HepG2 (cell line): Measurements from ENCODE around the gene TAF12. TPM values are rescaled to one million over a fixed set of nuclear protein-coding genes. Genes with fewer than 3 reads are reported as not detected.

ENCODE experiments used
- BATF2 ChIP-seq: sonication (generic); formaldehyde crosslinking; IDR thresholded peaks from 2 replicates; pipeline ENCODE4 v1.8.0; 2022; ENCODE audit warnings: mild to moderate bottlenecking, missing genetic modification reagents, moderate library complexity
- CCDC6 ChIP-seq: sonication (generic); formaldehyde crosslinking; IDR thresholded peaks from 2 replicates; pipeline ENCODE4 v1.8.1; 2022; ENCODE audit warnings: mild to moderate bottlenecking, missing genetic modification reagents, moderate library complexity
- FOXK1 ChIP-seq: sonication (generic); formaldehyde crosslinking; IDR thresholded peaks from 2 replicates; pipeline ENCODE4 v1.4.0; 2020; ENCODE audit warnings: low read depth, missing genetic modification reagents, borderline replicate concordance
- GABPB1 ChIP-seq: IDR thresholded peaks from 2 replicates; pipeline ENCODE4 v1.6.1; 2016; ENCODE audit warnings: mild to moderate bottlenecking, missing genetic modification reagents, moderate library complexity, missing compliant biosample characterization
- GFI1 ChIP-seq: sonication (generic); formaldehyde crosslinking; IDR thresholded peaks from 2 replicates; pipeline ENCODE4 v1.5.0; 2020; ENCODE audit warnings: missing genetic modification reagents, mild to moderate bottlenecking, borderline replicate concordance
- KDM5A ChIP-seq: fragments of 200-600 bp; sonication (generic); IDR thresholded peaks from 2 replicates; pipeline ENCODE4 v1.7.0; 2018; ENCODE audit warnings: antibody characterized with exemption, mild to moderate bottlenecking, low read length, borderline replicate concordance
- KMT2A ChIP-seq: sonication (generic); formaldehyde crosslinking; IDR thresholded peaks from 2 replicates; pipeline ENCODE4 v1.4.0; 2020; ENCODE audit warnings: missing genetic modification reagents
- PRDM10 ChIP-seq: sonication (generic); formaldehyde crosslinking; IDR thresholded peaks from 2 replicates; pipeline ENCODE4 v1.4.0; 2020; ENCODE audit warnings: low read depth, missing genetic modification reagents
- REL ChIP-seq: sonication (generic); formaldehyde crosslinking; conservative IDR thresholded peaks from 2 replicates; pipeline ENCODE4 v1.8.0; 2022; ENCODE audit warnings: mild to moderate bottlenecking, missing genetic modification reagents, moderate library complexity
- SMC3 ChIP-seq: IDR thresholded peaks from 2 replicates; pipeline ENCODE4 v1.6.1; 2011; ENCODE audit warnings: low read length, improper control_type of control experiment
- SRY ChIP-seq: sonication (generic); formaldehyde crosslinking; IDR thresholded peaks from 2 replicates; pipeline ENCODE4 v1.8.0; 2022; ENCODE audit warnings: mild to moderate bottlenecking, missing genetic modification reagents
- ZKSCAN5 ChIP-seq: sonication (generic); formaldehyde crosslinking; IDR thresholded peaks from 2 replicates; pipeline ENCODE4 v1.5.1; 2020; ENCODE audit warnings: mild to moderate bottlenecking, missing genetic modification reagents
- ZNF124 ChIP-seq: sonication (generic); formaldehyde crosslinking; IDR thresholded peaks from 2 replicates; pipeline ENCODE4 v1.4.0; 2020; ENCODE audit warnings: missing genetic modification reagents
- ZNF17 ChIP-seq: sonication (generic); formaldehyde crosslinking; IDR thresholded peaks from 2 replicates; pipeline ENCODE4 v1.5.0; 2020; ENCODE audit warnings: mild to moderate bottlenecking, missing genetic modification reagents
- ZNF713 ChIP-seq: sonication (generic); formaldehyde crosslinking; IDR thresholded peaks from 2 replicates; pipeline ENCODE4 v1.4.0; 2020; ENCODE audit warnings: mild to moderate bottlenecking, missing genetic modification reagents
- ZNF773 ChIP-seq: sonication (generic); formaldehyde crosslinking; IDR thresholded peaks from 2 replicates; pipeline ENCODE4 v1.4.0; 2020; ENCODE audit warnings: missing genetic modification reagents, borderline replicate concordance
- ZNF782 ChIP-seq: sonication (generic); formaldehyde crosslinking; IDR thresholded peaks from 2 replicates; pipeline ENCODE4 v1.4.0; 2020; ENCODE audit warnings: missing genetic modification reagents, mild to moderate bottlenecking, borderline replicate concordance
- polyA plus RNA-seq, 8 experiments: library from polyadenylated mRNA; depleted of rRNA in 3 of 8; stranded (reverse) in 7 of 8; unstranded in 1 of 8; fragments of >200 nt; fragmentation: Illumina TruSeq in 4 of 8; extraction: Trizol in 4 of 8; gene quantifications; 2 replicates each; pipeline versions ENCODE4 v1.2.1 to v1.2.3, GENCODE V29; 2011 to 2016; ENCODE audit warnings: low read depth in 4 of 8, missing spikeins in 1 of 8, mixed read lengths in 1 of 8; ENCODE audit not compliant: insufficient read depth in 1 of 8
- total RNA-seq, 5 experiments: library from RNA; depleted of rRNA; stranded (reverse); fragments of >200 nt; fragmentation: Illumina TruSeq; extraction: Trizol; gene quantifications; 2 replicates each; pipeline ENCODE4 v1.2.3, GENCODE V29; 2016; ENCODE audit warnings: low read depth in 1 of 5
- TF ChIP-seq, protein P1 (sequence below): sonication (generic); formaldehyde crosslinking; IDR thresholded peaks from 2 replicates; pipeline ENCODE4 v1.4.0; 2020; ENCODE audit warnings: mild to moderate bottlenecking, low read depth, missing genetic modification reagents
- TF ChIP-seq, protein P2 (sequence below): sonication (generic); formaldehyde crosslinking; IDR thresholded peaks from 2 replicates; pipeline ENCODE4 v1.4.0; 2020; ENCODE audit warnings: mild to moderate bottlenecking, missing genetic modification reagents

TAF12 gene
- total and polyA plus RNA-seq, 2 of the 13 experiments (the other 11 are each of a cell fraction or from before 2014, with no cell fraction given): 16.3 to 17.1 TPM

DNA sequence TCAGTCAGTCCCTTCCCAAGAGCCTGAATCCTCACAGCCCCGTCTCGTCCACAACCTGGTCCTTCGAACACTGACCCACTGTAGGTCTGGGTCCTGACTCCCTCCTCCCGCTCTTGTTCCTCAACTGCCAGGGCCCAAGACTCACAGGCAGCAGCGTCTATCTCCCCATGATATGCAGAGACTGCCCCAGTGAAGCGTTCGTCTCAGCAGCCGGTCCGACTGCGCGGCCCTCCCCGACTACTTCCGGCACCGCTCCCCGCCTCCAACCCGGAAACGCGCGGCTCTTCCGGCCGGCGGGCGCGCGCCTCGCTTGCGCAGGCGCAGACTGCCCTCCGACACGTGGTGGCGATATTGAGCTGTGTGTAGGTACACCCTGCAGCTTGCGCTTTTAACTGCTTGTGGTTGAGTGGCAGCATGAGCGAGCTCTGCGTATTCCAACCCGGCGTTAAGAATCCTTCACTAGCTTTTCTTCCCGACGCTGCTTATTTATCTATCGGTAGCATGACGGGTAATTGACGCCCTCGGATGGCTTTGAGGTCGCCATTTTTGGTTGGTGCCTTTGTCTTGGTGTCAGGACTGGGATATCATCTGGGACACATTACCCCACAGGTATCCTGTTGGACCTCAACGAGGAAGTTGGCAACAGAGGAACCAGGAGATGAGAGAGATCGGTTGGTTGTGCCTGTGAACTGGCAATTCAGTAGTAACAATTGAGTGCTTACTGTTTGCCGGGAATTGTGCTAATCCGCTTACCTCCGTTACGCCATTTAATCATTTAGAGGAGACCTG is at the start of gene TAF12 (continued):
- TF ChIP-seq PRDM10 (CRISPR knock-in tag) (0 out of 2 replicates have a peak, but pooled peaks have one; percentile 25), FOXK1 (CRISPR knock-in tag) (peak; percentile 84; the same call in 1 of the 2 replicates), GABPB1 (peak; percentile 99), KDM5A (peak; percentile 58; the same call in 1 of the 2 replicates), BATF2 (peak; percentile 50; the same call in 1 of the 2 replicates), ZNF782 (peak; percentile 86; the same call in 1 of the 2 replicates), GFI1 (CRISPR knock-in tag) (peak; percentile 79), ZKSCAN5 (no peak), CCDC6 (CRISPR knock-in tag) (peak; percentile 67), ZNF17 (peak; percentile 67; the same call in 1 of the 2 replicates), ZNF713 (CRISPR knock-in tag) (0 out of 2 replicates have a peak, but pooled peaks have one; percentile 41), KMT2A (CRISPR knock-in tag) (peak; percentile 99), ZNF124 (CRISPR knock-in tag) (peak; percentile 35; the same call in 1 of the 2 replicates), REL (peak; percentile 82), SRY (CRISPR knock-in tag) (peak; percentile 52; the same call in 1 of the 2 replicates), SMC3 (peak; percentile 24), ZNF773 (CRISPR knock-in tag) (peak; percentile 14; the same call in 1 of the 2 replicates)
- TF ChIP-seq, protein P1, sequence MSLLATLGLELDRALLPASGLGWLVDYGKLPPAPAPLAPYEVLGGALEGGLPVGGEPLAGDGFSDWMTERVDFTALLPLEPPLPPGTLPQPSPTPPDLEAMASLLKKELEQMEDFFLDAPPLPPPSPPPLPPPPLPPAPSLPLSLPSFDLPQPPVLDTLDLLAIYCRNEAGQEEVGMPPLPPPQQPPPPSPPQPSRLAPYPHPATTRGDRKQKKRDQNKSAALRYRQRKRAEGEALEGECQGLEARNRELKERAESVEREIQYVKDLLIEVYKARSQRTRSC (CRISPR knock-in tag): no peak
- TF ChIP-seq, protein P2, sequence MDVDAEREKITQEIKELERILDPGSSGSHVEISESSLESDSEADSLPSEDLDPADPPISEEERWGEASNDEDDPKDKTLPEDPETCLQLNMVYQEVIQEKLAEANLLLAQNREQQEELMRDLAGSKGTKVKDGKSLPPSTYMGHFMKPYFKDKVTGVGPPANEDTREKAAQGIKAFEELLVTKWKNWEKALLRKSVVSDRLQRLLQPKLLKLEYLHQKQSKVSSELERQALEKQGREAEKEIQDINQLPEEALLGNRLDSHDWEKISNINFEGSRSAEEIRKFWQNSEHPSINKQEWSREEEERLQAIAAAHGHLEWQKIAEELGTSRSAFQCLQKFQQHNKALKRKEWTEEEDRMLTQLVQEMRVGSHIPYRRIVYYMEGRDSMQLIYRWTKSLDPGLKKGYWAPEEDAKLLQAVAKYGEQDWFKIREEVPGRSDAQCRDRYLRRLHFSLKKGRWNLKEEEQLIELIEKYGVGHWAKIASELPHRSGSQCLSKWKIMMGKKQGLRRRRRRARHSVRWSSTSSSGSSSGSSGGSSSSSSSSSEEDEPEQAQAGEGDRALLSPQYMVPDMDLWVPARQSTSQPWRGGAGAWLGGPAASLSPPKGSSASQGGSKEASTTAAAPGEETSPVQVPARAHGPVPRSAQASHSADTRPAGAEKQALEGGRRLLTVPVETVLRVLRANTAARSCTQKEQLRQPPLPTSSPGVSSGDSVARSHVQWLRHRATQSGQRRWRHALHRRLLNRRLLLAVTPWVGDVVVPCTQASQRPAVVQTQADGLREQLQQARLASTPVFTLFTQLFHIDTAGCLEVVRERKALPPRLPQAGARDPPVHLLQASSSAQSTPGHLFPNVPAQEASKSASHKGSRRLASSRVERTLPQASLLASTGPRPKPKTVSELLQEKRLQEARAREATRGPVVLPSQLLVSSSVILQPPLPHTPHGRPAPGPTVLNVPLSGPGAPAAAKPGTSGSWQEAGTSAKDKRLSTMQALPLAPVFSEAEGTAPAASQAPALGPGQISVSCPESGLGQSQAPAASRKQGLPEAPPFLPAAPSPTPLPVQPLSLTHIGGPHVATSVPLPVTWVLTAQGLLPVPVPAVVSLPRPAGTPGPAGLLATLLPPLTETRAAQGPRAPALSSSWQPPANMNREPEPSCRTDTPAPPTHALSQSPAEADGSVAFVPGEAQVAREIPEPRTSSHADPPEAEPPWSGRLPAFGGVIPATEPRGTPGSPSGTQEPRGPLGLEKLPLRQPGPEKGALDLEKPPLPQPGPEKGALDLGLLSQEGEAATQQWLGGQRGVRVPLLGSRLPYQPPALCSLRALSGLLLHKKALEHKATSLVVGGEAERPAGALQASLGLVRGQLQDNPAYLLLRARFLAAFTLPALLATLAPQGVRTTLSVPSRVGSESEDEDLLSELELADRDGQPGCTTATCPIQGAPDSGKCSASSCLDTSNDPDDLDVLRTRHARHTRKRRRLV: peak; percentile 95; the same call in 1 of the 2 replicates
